DMS153 (cell line): Measurements from ENCODE around the gene NUBP2.

Source experiments
- DNase-seq: peaks from one replicate; lab custom pipeline; 2025; lab: John Stamatoyannopoulos, UW

NUBP2 gene

GRCh38 chr16:1782408-1783264, at the start of gene NUBP2, which contains the start of gene SPSB3:
NUBP2 (plus strand) TSS chr16:1782960; CDS start chr16:1783021, 61 bp downstream.
SPSB3 (minus strand) TSS chr16:1782571; CDS start chr16:1781483, 1,088 bp downstream.
- DNase-seq, result peak; percentile 100

- no peak for DNase-seq
Measured at GRCh38 chr16:1734123-1734522, 48.6 kb upstream of the NUBP2 start.

- no peak for DNase-seq
Measured at GRCh38 chr16:1734816-1735215, 47.9 kb upstream of the NUBP2 start.

- DNase-seq, result no peak
Measured at GRCh38 chr16:1740234-1740633, 42.5 kb upstream of the NUBP2 start.

- DNase-seq, result no peak
Measured at GRCh38 chr16:1740781-1741490, 41.8 kb upstream of the NUBP2 start.

GRCh38 chr16:1741553-1742165, 41.1 kb upstream of the NUBP2 start:
- no peak for DNase-seq

GRCh38 chr16:1743376-1744337, 39.1 kb upstream of the NUBP2 start:
- no peak for DNase-seq

- DNase-seq, result no peak
Measured at GRCh38 chr16:1744338-1744840, 38.4 kb upstream of the NUBP2 start.

GRCh38 chr16:1745181-1745899, 37.4 kb upstream of the NUBP2 start:
- DNase-seq, result no peak

GRCh38 chr16:1745900-1746692, 36.7 kb upstream of the NUBP2 start:
- no peak for DNase-seq

GRCh38 chr16:1746693-1747195, 36.0 kb upstream of the NUBP2 start:
- DNase-seq, result no peak

GRCh38 chr16:1747934-1748333, 34.8 kb upstream of the NUBP2 start:
- DNase-seq, result no peak

GRCh38 chr16:1749152-1750117, 33.3 kb upstream of the NUBP2 start:
- DNase-seq, result no peak

GRCh38 chr16:1751946-1752345, 30.8 kb upstream of the NUBP2 start:
- no peak for DNase-seq

GRCh38 chr16:1752853-1753252, 29.9 kb upstream of the NUBP2 start:
- no peak for DNase-seq

- no peak for DNase-seq
Measured at GRCh38 chr16:1754204-1754603, 28.6 kb upstream of the NUBP2 start.

- DNase-seq, result no peak
Measured at GRCh38 chr16:1757714-1758461, 24.9 kb upstream of the NUBP2 start.

GRCh38 chr16:1758923-1759322, 23.8 kb upstream of the NUBP2 start:
- DNase-seq, result no peak
